Measurements from ENCODE around the gene APLN.

APLN gene

DNA sequence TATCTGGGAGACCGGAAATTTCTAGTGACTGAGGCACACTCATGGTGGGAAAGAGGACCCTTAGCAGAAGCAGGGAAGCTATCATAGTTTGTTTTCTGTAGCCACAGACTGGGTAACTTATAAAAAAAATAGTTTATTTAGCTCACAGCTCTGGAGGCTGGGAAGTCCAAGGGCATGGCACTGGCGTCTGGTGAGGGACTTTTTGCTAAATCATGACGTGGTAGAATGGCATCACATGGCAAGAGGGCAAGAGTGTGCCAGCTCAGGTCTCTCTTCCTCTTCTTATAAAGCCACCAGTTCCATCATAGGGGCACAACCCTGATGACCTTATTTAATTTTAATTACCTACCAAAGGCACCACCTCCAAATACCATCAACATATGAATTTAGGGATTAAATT lies 13.3 kb downstream of the APLN start:
- no peak for DNase-seq (ENCODE audit: low spot score)

DNA sequence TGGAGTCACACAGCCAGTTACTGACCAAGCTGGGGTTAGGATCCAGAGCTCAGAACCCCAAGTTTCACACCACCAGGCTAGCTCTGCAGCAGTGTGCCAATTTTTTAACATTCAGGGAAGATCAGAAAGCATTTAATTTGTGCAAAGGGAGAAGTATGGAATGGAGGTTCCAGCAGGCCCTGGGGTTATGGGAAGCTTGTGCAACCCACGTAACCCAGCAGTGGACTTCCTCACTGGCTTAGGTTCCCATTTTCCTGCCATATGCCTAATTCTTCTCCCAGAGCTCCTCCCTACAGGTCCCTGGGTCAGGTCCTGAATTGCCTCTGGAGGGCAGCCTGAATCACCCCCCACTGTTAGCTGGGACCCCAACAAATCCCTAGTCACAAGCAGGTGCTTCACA lies 14.0 kb downstream of the APLN start:
- no peak for DNase-seq (ENCODE audit: low spot score)

DNA sequence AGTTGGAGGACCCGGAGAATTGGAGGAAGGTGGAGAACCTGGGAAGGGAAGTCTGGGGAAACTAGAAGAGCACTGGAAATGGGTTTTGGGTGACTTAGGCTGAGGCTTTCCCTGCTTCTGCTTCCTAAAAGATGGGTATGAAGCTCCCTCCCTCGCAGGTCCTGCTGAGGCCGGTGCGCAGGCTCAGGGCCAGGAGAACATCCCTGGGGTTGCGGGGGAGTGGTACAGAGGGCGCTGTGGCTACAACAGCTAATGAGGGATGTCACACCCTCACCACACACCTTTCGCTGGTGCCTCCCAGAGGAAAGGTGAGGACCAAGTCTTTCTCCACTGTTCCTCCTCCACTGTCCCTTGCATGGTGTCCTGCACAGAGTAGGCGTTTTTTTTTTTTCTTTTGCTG lies 15.8 kb downstream of the APLN start:
- DNase-seq (ENCODE audit: low spot score) = no peak

DNA sequence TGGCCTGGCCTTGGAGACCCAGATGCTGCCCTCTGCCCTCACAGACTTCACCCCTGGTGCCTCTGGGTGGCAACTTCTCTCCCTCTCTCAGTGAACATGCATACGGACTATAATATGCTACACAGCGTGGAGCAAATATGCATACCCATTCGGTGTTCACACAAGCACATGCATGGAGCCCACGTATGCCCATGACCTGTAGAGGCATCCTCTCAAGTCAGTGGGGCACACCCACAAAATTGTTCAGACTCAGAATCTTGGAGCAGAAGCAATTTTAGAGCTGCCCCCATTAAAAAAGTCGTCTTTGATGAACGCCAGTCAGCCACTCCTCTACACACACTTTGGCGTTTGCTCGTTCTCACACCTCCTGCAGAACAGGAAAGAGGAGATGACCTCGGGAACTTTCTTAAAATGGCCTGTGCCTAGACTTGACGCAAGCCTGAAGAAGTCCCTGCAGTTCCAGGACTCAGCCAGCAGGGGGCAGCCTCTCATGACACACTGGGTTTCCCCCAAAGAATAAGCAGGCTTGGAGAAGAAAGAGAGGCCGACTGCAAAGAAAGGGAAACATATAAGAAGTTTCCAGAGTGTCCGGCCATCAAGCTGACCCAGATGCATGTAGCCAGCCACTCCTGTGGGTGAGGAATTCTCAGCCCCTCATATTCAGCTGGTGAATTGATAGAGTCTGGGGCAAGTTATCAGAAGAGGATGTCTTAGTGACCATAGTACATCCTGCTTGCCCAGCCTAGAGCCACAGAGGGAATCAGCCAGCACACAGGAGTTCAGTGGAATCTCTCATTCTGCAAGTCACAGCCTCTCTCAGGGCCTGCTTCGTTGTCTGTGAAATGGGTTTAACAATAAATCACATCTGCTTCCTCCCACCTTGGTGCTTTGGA lies 17.3 kb downstream of the APLN start:
- DNase-seq (ENCODE audit: low spot score) = peak; percentile 52

DNA sequence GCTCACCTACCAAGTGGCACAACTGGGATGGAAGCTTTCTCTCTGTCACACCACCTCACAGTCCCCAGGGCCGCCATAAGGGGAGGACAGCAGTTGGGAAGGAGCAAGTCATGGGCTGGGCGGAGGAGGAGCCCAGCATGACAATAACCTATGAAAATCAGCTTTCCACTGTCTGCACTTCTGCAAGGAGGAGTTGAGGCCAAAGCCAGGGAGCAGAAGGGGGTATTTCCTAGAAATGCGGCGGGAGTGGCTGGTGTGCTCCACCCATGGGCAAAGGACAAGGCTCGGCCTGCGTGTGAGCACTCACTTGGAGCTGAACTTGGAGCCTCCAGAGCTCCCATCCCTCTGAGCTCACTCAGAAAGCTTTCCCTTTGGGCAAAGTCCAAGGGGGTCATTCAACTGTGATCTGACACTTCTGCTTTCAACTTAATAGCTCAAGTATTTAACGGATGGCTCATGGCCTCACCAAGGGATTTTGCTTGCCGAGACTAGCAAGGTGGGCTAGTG lies 18.5 kb downstream of the APLN start:
- DNase-seq (ENCODE audit: low spot score) = no peak

DNA sequence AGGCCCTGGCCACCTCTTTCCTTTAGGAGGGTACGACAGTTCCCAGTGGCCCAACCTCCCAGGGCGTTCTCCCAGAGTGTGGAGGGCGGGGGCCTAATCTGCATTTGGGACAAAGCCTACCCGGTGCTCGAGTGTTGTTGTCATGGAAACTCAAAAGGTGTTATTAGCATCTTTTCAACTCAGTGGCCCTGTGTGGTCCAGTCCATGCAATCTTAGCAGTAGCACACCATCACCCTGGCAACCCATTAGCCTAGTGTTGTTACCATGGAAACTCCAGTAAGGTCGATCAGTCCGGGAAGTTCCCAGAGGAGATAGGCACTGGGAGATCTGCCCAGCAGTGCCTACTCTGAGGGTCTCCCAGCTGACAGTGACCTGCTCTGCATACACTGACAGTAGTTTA lies 20.2 kb downstream of the APLN start:
- DNase-seq (ENCODE audit: low spot score) = no peak

DNA sequence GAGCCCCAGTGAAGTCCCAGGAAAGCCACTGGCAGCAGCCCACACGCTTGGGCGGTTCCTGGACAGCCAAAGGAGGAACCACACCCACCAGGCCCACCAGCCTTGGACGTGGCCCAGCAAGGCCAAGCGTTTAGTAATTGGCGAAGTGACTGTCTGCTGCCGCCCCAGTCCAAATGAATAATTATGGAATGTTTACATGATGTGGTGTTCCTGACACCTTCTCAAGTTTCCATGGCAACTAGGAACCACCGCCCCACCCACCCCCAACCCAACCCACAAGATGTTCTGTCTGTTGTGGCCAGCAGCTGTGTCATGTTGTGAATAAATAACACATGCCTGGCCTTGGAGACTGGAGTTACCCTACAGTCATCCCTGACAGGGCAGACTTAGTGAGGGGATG lies 22.3 kb downstream of the APLN start:
- DNase-seq (ENCODE audit: low spot score) = no peak

DNA sequence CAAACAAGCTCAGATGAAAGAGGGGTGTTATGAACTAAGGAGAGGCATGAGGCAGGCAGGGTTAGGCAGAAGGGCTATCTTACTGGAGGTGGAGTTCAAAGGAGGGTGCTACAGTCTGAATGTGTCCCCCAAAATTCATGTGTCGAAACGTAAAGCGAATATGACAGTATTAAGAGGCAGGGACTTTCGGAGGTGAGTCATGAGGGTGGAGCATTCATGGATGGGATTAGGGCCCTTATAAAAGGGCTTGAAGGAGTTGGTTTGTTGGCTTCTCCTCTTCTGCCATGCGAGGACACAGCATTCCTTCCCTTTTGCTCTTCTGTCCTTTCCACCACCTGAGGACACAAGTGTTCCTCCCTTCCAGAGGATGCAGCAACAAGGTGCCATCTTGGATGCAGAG lies 22.9 kb downstream of the APLN start:
- no peak for DNase-seq (ENCODE audit: low spot score)

DNA sequence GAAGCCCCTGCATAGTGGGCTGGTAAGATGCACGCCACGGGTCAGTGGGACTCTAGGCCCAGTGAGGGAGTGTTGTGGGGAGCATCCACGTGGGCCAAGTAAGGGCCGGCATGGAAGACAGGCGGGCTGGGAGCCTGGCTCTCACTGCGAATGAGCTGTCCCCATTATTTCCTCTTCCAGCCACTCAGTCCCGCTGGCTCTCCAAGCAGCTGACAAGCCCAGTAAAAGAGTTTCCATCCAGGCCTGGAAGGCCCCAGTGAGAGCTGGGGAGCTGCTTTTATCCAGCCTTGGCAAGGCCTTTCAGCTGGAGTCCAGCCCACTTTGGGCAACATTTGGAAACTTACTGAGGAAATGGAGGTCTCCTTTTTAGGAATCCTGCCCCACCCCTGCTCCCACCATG lies 24.9 kb downstream of the APLN start:
- no peak for DNase-seq (ENCODE audit: low spot score)

DNA sequence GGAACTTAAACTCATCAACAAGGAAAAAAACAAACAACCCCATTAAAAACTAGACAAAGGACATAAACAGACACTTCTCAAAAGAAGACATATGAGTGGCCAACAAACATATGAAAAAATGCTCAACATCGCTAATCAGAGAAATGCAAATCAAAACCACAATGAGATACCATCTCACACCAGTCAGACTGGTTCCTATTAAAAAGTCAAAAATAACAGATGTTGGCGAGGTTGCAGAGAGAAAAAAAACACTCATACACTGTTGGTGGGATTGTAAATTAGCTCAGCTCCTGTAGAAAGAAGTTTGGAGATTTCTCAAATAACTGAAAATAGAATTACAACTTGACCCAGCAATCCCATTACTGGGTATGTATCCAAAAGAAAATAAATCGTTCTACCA lies 28.7 kb downstream of the APLN start:
- no peak for DNase-seq (ENCODE audit: low spot score)

DNA sequence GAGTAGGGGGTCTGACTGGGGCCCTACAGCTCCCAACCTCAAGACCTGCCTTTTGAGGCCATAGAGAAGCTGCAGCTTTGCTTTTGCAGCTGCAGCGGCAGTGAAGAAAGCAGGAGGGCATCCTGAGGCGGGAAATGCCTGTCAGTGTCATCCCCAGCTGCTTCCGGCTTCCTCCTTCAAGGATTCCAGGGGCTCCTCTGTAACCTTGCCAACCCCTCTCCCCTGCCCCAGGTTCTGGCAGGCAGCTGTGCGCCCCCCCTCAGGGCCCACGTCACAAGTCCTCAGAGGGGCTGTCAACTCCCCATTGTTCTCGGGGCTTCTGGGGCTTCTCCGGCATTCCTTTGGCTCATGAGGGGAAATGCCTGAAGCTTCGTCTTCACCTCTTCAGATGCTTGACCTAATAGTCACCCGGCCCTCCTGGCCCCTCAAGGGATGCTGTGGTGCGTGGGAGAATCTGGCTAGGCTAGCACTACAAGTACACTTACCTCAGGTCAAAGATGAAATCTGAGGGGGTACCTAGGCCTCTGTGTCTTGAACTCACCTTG lies 31.9 kb downstream of the APLN start:
- DNase-seq (ENCODE audit: low spot score) = no peak

DNA sequence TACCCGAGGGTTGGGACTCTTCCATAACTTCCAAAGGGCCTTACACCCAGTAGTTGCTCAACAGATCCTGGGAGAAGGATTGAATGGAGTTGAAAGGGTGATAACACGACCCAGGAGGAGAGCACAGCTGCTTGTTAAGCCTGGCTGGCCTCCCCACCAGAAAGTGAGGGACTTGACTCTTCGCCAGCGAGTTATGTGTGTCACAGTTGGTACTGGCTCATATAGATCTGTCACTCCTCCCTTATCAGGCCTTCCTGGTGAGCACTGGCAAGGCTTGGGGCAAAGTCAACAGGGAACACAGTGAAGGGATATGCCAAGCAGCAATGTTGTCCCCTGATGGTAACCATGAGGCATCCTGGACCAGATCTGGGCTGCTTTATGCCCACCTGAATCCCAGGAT lies 35.8 kb downstream of the APLN start:
- DNase-seq (ENCODE audit: low spot score) = no peak

DNA sequence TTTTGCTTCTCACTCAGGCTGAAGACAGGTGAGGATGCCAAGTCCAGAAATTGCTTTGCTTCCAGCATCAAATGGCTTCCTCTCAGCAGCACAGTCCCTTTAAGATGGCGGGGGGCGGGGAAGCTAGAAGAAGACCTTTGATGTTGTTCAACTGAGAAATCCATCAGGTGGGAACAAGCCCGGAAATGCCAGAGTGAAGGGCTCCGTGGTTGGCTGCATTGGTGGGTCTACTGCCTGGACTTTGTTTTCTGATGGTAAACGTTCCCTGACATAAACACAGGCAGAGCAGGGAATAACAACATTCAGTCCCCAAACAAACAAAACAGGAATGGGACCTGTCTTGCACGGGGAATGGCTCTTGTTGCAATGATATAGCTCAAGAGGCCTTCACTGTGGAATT lies 37.3 kb downstream of the APLN start:
- no peak for DNase-seq (ENCODE audit: low spot score)

DNA sequence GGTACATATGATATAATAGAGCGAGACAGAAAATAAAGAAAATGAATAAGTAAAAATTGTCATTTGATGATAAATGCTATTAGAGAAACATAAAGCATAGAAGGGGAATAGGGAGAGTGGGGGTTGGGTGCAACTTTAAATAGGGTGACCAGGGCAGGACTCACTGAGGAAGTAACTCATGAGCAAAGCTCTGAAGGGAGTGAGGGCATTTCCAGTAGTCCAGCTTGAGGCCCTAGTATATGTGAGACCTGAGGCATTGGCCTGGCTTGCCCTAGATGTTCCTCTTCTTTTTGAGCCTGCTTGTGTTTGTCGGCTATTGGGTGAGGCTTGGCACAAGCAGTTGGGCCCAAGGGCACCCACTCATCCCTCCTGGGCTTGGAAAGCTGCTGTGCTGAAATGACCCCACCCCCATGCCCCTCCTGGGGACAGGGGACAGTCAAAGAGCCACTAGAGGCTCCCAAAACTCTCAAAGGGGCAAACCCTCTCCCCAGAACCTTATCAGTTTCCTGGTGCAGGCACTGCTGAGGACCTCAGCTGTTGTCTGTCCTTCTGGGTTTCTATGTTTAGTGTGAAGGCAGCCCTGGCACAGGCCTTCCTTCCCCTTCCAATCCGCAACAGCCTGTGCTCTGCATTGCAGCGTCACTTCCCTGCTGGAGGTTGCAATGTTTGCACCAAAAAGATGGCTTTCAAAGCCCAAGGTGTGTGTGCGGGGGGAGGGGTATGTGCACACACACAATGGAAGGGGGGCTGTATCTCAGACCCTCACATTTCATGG lies 40.1 kb downstream of the APLN start:
- DNase-seq (ENCODE audit: low spot score) = no peak

DNA sequence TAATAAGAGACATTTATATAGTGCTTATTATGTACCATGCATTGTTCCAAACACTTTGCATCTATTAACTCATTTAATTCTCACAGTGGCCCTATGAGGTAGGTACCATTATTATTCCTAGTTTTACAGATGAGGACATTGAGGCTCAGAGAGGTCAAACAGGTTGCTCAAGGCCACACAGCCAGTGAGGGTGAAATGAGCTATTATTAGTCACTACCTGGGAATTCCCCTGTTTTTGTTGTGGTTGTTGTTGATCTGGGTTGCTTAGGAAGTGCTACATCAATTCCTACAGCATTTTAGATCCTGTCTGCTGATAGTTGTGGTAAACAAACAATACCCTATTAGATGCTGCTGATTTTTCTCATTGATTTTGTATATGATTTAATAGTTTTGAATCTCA lies 41.2 kb downstream of the APLN start:
- no peak for DNase-seq (ENCODE audit: low spot score)

DNA sequence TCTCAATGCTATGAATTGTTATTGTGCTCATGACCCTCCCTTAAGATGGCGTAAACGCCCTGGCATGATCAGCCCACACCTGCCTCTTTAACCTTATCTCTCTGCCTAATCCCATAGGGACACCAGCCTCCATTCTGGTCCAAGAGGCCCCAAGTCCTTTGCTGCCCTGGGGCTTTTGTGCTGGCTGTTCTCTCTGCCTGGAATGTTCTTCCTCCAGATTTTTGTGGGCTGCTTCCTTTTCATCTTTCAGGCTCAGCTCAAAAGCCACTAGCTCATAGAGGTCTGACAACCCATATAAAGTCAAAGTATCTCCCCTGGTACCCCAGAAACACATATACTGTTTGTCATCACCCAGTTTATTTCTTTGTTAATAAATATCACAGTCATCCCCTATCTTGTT lies 42.4 kb downstream of the APLN start:
- DNase-seq (ENCODE audit: low spot score) = no peak

DNA sequence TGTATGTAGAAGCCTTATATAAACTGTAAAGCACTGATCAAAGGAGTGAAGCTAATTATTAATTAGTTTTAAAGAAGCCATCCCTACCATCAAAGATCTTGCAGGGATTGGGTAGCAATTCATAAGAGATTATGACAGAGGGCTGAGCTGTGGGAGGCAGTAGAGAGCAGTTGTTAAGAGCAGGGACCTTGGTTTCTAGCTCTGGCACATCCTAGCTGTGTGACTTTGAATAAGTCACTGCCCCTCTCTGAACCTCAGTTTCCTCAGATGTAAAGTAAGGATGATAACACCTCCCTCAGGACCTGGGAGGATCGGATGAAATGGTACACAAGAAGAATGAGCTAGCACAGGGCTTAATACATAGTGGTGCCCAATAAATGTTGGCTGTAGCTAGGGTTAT lies 45.4 kb downstream of the APLN start:
- DNase-seq (ENCODE audit: low spot score) = no peak

DNA sequence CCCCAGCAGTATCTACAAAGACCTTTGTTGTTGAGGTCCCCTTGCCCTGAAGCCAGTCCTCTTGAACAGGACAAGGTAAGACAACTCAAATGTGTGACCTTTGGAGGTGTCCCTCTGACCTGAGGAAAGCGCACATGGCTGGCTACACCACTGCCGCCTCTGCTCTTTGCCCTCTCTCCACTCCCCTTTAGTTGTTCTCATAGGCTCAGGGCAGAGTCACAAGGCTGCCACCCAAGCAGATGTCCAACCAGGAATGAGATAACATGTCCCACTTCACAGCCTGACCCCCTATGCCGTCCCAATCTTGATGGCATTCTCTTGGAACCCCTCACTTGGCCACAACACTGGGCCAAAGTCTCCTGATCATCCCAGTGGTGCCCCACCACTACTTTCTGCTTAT lies 46.3 kb downstream of the APLN start:
- DNase-seq (ENCODE audit: low spot score) = no peak

DNA sequence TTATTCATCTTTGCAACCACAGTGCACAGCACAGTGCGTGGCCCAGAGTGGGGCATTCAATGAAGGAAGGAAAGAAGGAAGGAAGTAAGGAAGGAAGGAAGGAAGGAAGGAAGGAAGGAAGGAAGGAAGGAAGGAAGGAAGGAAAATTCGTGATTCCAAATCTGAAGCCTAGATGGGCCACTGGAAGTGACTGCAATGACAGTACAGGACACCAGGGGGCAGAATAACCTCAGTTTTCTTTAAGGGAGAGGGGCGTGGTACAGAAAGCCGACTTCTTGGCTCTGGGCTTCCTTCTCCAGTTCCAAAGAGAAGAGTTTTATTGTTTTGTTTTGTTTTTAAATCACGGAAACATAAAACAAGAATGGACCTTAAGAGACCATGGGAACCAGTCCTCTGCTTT lies 47.8 kb downstream of the APLN start:
- DNase-seq (ENCODE audit: low spot score) = peak; percentile 54

DNA sequence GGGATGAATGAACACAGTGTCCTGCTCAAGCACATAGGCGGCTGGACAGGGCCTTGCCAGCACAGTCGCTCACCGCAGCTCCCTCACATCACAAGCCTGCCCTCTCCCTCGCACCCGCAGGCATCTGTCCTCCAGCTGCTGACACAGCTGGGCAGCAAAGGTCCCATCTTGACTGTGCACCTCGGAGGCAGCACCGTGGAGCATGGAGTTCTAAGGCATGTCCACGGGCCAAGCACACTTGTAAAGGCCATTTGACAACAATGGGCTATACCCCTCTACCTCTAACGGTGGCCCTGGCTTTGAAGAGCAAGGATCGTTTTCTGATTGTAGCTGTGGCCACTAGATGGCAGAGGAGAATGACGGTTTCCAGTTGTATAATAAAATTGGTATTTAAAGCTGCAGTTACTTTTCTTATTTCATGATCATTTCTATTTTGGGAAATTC lies 53.8 kb downstream of the APLN start:
- peak; percentile 59 for DNase-seq (ENCODE audit: low spot score)

DNA sequence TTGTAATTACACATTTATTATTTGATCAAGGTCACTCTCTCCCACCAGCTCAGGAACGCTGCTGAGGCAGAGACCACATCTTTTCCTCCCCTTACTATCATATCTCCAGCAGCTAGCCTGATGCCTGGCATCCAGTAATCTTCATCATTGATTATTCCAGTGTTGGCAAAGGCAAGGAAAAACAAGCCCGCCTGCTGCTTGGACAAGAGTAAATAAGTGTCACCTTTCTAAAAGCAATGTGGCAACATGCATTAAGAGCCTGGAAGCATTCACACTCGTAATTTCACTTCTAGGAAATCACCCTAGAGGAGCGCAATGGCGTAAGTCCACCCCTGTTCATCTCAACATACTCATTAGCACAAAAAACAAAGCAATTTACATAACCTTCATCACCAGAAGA lies 54.8 kb downstream of the APLN start:
- no peak for DNase-seq (ENCODE audit: low spot score)

DNA sequence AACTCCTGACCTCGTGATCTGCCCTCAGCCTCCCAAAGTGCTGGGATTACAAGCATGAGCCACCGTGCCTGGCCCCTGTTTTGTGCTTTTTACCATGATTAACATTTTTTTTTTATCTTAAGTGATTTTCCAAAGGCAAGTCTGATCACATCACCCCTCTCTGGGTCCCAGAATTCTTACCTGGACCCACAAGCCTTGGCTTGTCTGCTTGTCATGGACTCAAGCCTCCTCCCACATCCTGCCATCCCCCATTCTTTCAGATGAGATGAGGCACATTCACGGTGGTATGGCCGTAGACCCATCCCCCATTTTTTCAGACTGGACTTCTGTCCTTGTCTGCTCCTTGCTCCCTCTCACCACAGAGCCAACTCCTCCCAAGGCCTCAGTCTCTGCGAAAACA lies 55.3 kb downstream of the APLN start:
- DNase-seq (ENCODE audit: low spot score) = no peak

DNA sequence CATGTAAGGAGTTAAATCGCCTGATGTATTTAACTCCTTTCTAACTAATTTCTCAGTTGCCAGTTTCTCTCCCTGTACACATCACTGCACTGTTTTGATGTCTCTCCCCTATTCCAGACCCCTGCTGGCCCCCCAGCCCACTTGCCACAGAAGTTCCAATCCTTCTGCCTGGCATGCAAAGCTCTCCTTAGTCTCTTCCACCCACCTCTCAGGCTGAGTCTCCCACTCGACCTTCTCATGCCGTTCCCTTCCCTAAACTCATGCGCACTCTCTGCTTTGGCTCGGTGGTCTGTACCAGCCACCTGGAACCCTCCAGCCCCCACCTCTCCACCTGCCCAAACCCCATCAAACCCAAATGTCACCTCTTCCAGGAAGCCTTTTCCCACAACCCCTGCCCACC lies 56.9 kb downstream of the APLN start:
- DNase-seq (ENCODE audit: low spot score) = no peak

Data from RKO (cell line).